ENCODE measurements around the gene IRF1. TPM values are rescaled to one million over a fixed set of nuclear protein-coding genes. Genes with fewer than 3 reads are reported as not detected.

IRF1 gene
- total and polyA plus RNA-seq, 5 donors from 2014 or later: 160 to 924 (median 190) TPM

- Mint-ChIP-seq H3K27me3 (no peaks in the 10 kb centered on the region), H3K4me3 (peak overlapping the region; percentile 57 to 96 (median 81)), H3K36me3 (peaks cover 5% of the 10 kb centered on the region), H3K9me3 (no peaks in the 10 kb centered on the region), H3K27ac (peak overlapping the region; percentile 94 to 98 (median 96)), H3K4me1 (peaks cover 5 to 59% (median 44%) of the 10 kb centered on the region in 4 donors)
- H3K4me1 ChIP-seq (ENCODE audit: control insufficient read depth, insufficient read depth, low read length, poor library complexity, severe bottlenecking): peaks cover 59% of the 10 kb centered on the region
- peaks cover 10% of the 10 kb centered on the region for H3K36me3 ChIP-seq (ENCODE audit: control insufficient read depth, insufficient read depth, low read length)
- no peak overlapping the region for H3K4me3 ChIP-seq (ENCODE audit: low read depth, low read length)
- DNase-seq (no peak), ATAC-seq (ENCODE audit: low read depth in 2 of 2) (no peak)
- peak overlapping the region; percentile 99 for H3K27ac ChIP-seq (ENCODE audit: insufficient read depth, low read length, poor library complexity, severe bottlenecking)
- no peaks in the 10 kb centered on the region for H3K9me3 ChIP-seq (ENCODE audit: control insufficient read depth in 2 of 2, low read length in 2 of 2)
- no peaks in the 10 kb centered on the region for H3K27me3 ChIP-seq (ENCODE audit: control insufficient read depth, insufficient read depth, low read length)
These were observed 3.2 kb upstream of the IRF1 start for GRCh38 chr5:132493821-132494220.

- peaks cover 9% of the 10 kb centered on the region for H3K36me3 Mint-ChIP-seq
- Histone ChIP-seq H3K9me3 (ENCODE audit: control insufficient read depth in 2 of 2, low read length in 2 of 2) (no peaks in the 10 kb centered on the region), H3K36me3 (ENCODE audit: control insufficient read depth, insufficient read depth, low read length) (peaks cover 16% of the 10 kb centered on the region), H3K27ac (ENCODE audit: insufficient read depth, low read length, poor library complexity, severe bottlenecking) (peak overlapping the region; percentile 99), H3K4me1 (ENCODE audit: control insufficient read depth, insufficient read depth, low read length, poor library complexity, severe bottlenecking) (peaks cover 65% of the 10 kb centered on the region), H3K27me3 (ENCODE audit: control insufficient read depth, insufficient read depth, low read length) (no peaks in the 10 kb centered on the region), H3K4me3 (ENCODE audit: low read depth, low read length) (no peak overlapping the region)
- H3K27ac Mint-ChIP-seq: peak overlapping the region; percentile 94 to 98 (median 96)
- no peak for ATAC-seq (ENCODE audit: low read depth in 2 of 2)
- no peaks in the 10 kb centered on the region for H3K9me3 Mint-ChIP-seq
- no peaks in the 10 kb centered on the region for H3K27me3 Mint-ChIP-seq
- no peak for DNase-seq
- peaks cover 5 to 61% (median 39%) of the 10 kb centered on the region in 4 donors for H3K4me1 Mint-ChIP-seq
- H3K4me3 Mint-ChIP-seq: peak overlapping the region in 3 of 4 donors; percentile 42 to 96 (median 71)
These were observed 2.7 kb upstream of the IRF1 start for GRCh38 chr5:132493241-132493640.

- no peak for DNase-seq
- no peaks in the 10 kb centered on the region for H3K9me3 ChIP-seq (ENCODE audit: control insufficient read depth in 2 of 2, low read length in 2 of 2)
- H3K36me3 Mint-ChIP-seq: peaks cover 16% of the 10 kb centered on the region
- H3K4me1 ChIP-seq (ENCODE audit: control insufficient read depth, insufficient read depth, low read length, poor library complexity, severe bottlenecking): peaks cover 72% of the 10 kb centered on the region
- peaks cover 22% of the 10 kb centered on the region for H3K36me3 ChIP-seq (ENCODE audit: control insufficient read depth, insufficient read depth, low read length)
- no peaks in the 10 kb centered on the region for H3K9me3 Mint-ChIP-seq
- H3K4me3 ChIP-seq (ENCODE audit: low read depth, low read length): peak overlapping the region; percentile 76
- peaks cover 8 to 68% (median 42%) of the 10 kb centered on the region in 4 donors for H3K4me1 Mint-ChIP-seq
- peak overlapping the region; percentile 99 for H3K27ac ChIP-seq (ENCODE audit: insufficient read depth, low read length, poor library complexity, severe bottlenecking)
- peak overlapping the region; percentile 89 to 97 (median 94) for H3K4me3 Mint-ChIP-seq
- no peaks in the 10 kb centered on the region for H3K27me3 ChIP-seq (ENCODE audit: control insufficient read depth, insufficient read depth, low read length)
- ATAC-seq (ENCODE audit: low read depth in 2 of 2): no peak
- no peaks in the 10 kb centered on the region for H3K27me3 Mint-ChIP-seq
- peak overlapping the region; percentile 94 to 98 (median 98) for H3K27ac Mint-ChIP-seq
These were observed 2.0 kb upstream of the IRF1 start for GRCh38 chr5:132492386-132493125.

GRCh38 chr5:132491368-132492364 is 1.1 kb upstream of the IRF1 start:
- Mint-ChIP-seq H3K27me3 (no peaks in the 10 kb centered on the region), H3K4me3 (peak overlapping the region; percentile 89 to 97 (median 94)), H3K27ac (peak overlapping the region; percentile 94 to 98 (median 98)), H3K36me3 (peaks cover 23% of the 10 kb centered on the region), H3K4me1 (peaks cover 14 to 72% (median 44%) of the 10 kb centered on the region in 4 donors), H3K9me3 (no peaks in the 10 kb centered on the region)
- H3K4me1 ChIP-seq (ENCODE audit: control insufficient read depth, insufficient read depth, low read length, poor library complexity, severe bottlenecking): peaks cover 73% of the 10 kb centered on the region
- peak overlapping the region; percentile 99 for H3K27ac ChIP-seq (ENCODE audit: insufficient read depth, low read length, poor library complexity, severe bottlenecking)
- H3K36me3 ChIP-seq (ENCODE audit: control insufficient read depth, insufficient read depth, low read length): peaks cover 31% of the 10 kb centered on the region
- H3K9me3 ChIP-seq (ENCODE audit: control insufficient read depth in 2 of 2, low read length in 2 of 2): no peaks in the 10 kb centered on the region
- H3K27me3 ChIP-seq (ENCODE audit: control insufficient read depth, insufficient read depth, low read length): no peaks in the 10 kb centered on the region
- DNase-seq: peak in 2 of 3 donors; percentile 25 to 80
- peak overlapping the region; percentile 76 for H3K4me3 ChIP-seq (ENCODE audit: low read depth, low read length)
- ATAC-seq (ENCODE audit: low read depth in 2 of 2): no peak

- DNase-seq (peak in 2 of 3 donors; percentile 53 to 75), ATAC-seq (ENCODE audit: low read depth in 2 of 2) (peak; percentile 32 to 37)
- Mint-ChIP-seq H3K4me1 (peaks cover 14 to 78% (median 48%) of the 10 kb centered on the region in 4 donors), H3K36me3 (peaks cover 40% of the 10 kb centered on the region), H3K9me3 (no peaks in the 10 kb centered on the region), H3K27me3 (no peaks in the 10 kb centered on the region), H3K27ac (peak overlapping the region; percentile 88 to 97 (median 94)), H3K4me3 (peak overlapping the region; percentile 96 to 98 (median 96))
- Histone ChIP-seq H3K27ac (ENCODE audit: insufficient read depth, low read length, poor library complexity, severe bottlenecking) (peak overlapping the region; percentile 99), H3K27me3 (ENCODE audit: control insufficient read depth, insufficient read depth, low read length) (no peaks in the 10 kb centered on the region), H3K9me3 (ENCODE audit: control insufficient read depth in 2 of 2, low read length in 2 of 2) (no peaks in the 10 kb centered on the region), H3K4me1 (ENCODE audit: control insufficient read depth, insufficient read depth, low read length, poor library complexity, severe bottlenecking) (peaks cover 76% of the 10 kb centered on the region), H3K4me3 (ENCODE audit: low read depth, low read length) (peak overlapping the region; percentile 99), H3K36me3 (ENCODE audit: control insufficient read depth, insufficient read depth, low read length) (peaks cover 48% of the 10 kb centered on the region)
These were observed 596 bp downstream of the IRF1 start for GRCh38 chr5:132489871-132490483.

- DNase-seq: no peak
- H3K27me3 Mint-ChIP-seq: no peaks in the 10 kb centered on the region
- Histone ChIP-seq H3K9me3 (ENCODE audit: control insufficient read depth in 2 of 2, low read length in 2 of 2) (no peaks in the 10 kb centered on the region), H3K27ac (ENCODE audit: insufficient read depth, low read length, poor library complexity, severe bottlenecking) (peak overlapping the region; percentile 99), H3K4me1 (ENCODE audit: control insufficient read depth, insufficient read depth, low read length, poor library complexity, severe bottlenecking) (peaks cover 75% of the 10 kb centered on the region), H3K27me3 (ENCODE audit: control insufficient read depth, insufficient read depth, low read length) (no peaks in the 10 kb centered on the region), H3K4me3 (ENCODE audit: low read depth, low read length) (peak overlapping the region; percentile 99), H3K36me3 (ENCODE audit: control insufficient read depth, insufficient read depth, low read length) (peaks cover 56% of the 10 kb centered on the region)
- peaks cover 14 to 78% (median 48%) of the 10 kb centered on the region in 4 donors for H3K4me1 Mint-ChIP-seq
- peak overlapping the region; percentile 60 to 97 (median 94) for H3K27ac Mint-ChIP-seq
- ATAC-seq (ENCODE audit: low read depth in 2 of 2): no peak
- peak overlapping the region; percentile 96 to 98 (median 96) for H3K4me3 Mint-ChIP-seq
- no peaks in the 10 kb centered on the region for H3K9me3 Mint-ChIP-seq
- H3K36me3 Mint-ChIP-seq: peaks cover 47% of the 10 kb centered on the region
These were observed 1.4 kb downstream of the IRF1 start for GRCh38 chr5:132489051-132489770.

All from CD4-positive, CD25-positive, alpha-beta regulatory T cell (primary cell).